ENCODE measurements around the gene FNIP1. TPM values are rescaled to one million over a fixed set of nuclear protein-coding genes. Genes with fewer than 3 reads are reported as not detected.
"Not testable (repeated sequence)": the region's sequence is repeated elsewhere in the genome, so short reads cannot be mapped to it uniquely, and the experiment has no call there.

The FNIP1 gene
- total RNA-seq, 1 donor from 2014 or later: 40.6 TPM

- Mint-ChIP-seq H3K36me3 (ENCODE audit: low read depth) (peaks cover 13% of the 10 kb centered on the region), H3K9me3 (ENCODE audit: low read depth) (peaks cover 3% of the 10 kb centered on the region), H3K4me3 (ENCODE audit: unreplicated experiment) (no peak overlapping the region), H3K27ac (ENCODE audit: unreplicated experiment) (no peak overlapping the region), H3K4me1 (ENCODE audit: low read depth) (peaks cover 6% of the 10 kb centered on the region), H3K27me3 (ENCODE audit: low read depth) (no peaks in the 10 kb centered on the region)
- DNase-seq (ENCODE audit: low spot score): no peak
- no peak for TF ChIP-seq CTCF (IDR thresholded peaks at IDR 0.05)
Observed at GRCh38 chr5:131684595-131684994, 112.2 kb downstream of the FNIP1 start.

GRCh38 chr5:131684051-131684450, 112.8 kb downstream of the FNIP1 start:
- no peak for TF ChIP-seq CTCF (IDR thresholded peaks at IDR 0.05)
- peaks cover 6% of the 10 kb centered on the region for H3K4me1 Mint-ChIP-seq (ENCODE audit: low read depth)
- no peak overlapping the region for H3K4me3 Mint-ChIP-seq (ENCODE audit: unreplicated experiment)
- no peak for DNase-seq (ENCODE audit: low spot score)
- H3K27me3 Mint-ChIP-seq (ENCODE audit: low read depth): no peaks in the 10 kb centered on the region
- H3K27ac Mint-ChIP-seq (ENCODE audit: unreplicated experiment): no peak overlapping the region
- H3K9me3 Mint-ChIP-seq (ENCODE audit: low read depth): no peaks in the 10 kb centered on the region
- H3K36me3 Mint-ChIP-seq (ENCODE audit: low read depth): peaks cover 10% of the 10 kb centered on the region

DNA sequence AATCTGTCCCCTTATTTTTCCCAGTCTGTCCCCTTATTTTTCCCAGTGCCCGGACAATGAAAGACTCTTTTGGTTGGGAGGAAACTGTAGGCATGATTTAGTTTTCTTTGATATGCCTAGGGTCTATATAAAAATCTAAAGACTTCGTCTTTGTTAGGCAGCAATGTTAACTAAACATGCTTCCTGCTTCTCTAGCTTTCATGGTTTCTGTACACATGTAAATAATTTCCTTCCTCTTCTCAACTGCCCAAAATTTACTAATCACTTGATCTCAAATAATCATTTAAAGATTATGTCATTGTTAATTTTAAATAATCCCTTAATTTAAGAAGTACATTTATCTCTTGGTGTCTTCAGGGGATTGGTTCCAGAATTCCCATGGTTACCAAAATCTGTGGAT, 114.0 kb downstream of the FNIP1 start:
- peaks cover 6% of the 10 kb centered on the region for H3K4me1 Mint-ChIP-seq (ENCODE audit: low read depth)
- H3K4me3 Mint-ChIP-seq (ENCODE audit: unreplicated experiment): no peak overlapping the region
- TF ChIP-seq CTCF (IDR thresholded peaks at IDR 0.05): no peak
- no peaks in the 10 kb centered on the region for H3K27me3 Mint-ChIP-seq (ENCODE audit: low read depth)
- H3K9me3 Mint-ChIP-seq (ENCODE audit: low read depth): no peaks in the 10 kb centered on the region
- H3K36me3 Mint-ChIP-seq (ENCODE audit: low read depth): peaks cover 11% of the 10 kb centered on the region
- DNase-seq (ENCODE audit: low spot score): no peak
- H3K27ac Mint-ChIP-seq (ENCODE audit: unreplicated experiment): no peak overlapping the region

- Mint-ChIP-seq H3K9me3 (ENCODE audit: low read depth) (no peaks in the 10 kb centered on the region), H3K4me3 (ENCODE audit: unreplicated experiment) (no peak overlapping the region), H3K27me3 (ENCODE audit: low read depth) (no peaks in the 10 kb centered on the region), H3K36me3 (ENCODE audit: low read depth) (peaks cover 15% of the 10 kb centered on the region), H3K27ac (ENCODE audit: unreplicated experiment) (no peak overlapping the region), H3K4me1 (ENCODE audit: low read depth) (peaks cover 3% of the 10 kb centered on the region)
- no peak for DNase-seq (ENCODE audit: low spot score)
- no peak for TF ChIP-seq CTCF (IDR thresholded peaks at IDR 0.05)
Observed at GRCh38 chr5:131682175-131682574, 114.6 kb downstream of the FNIP1 start.

DNA sequence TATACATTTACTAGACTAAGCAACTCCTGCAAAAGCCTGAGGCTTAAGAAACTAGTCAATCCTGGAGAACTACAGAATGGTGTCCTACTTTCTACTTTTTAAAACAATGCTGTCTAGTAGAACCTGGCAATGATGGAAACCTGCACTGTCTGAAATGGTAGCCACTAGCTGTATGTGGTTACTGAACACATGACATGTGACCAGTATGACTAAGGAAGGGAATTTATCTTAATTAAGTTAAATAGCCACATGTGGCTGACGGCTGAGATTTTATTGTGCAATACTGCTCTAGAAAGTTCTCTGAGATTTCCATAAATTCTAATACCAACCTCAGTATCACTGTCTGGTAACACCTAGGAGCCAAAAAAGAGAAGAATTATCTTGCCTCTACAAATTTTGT, 116.9 kb downstream of the FNIP1 start:
- H3K36me3 Mint-ChIP-seq (ENCODE audit: low read depth): peaks cover 28% of the 10 kb centered on the region
- no peak overlapping the region for H3K4me3 Mint-ChIP-seq (ENCODE audit: unreplicated experiment)

GRCh38 chr5:131678273-131678672, 118.5 kb downstream of the FNIP1 start:
- not testable (repeated sequence) for H3K9me3 Mint-ChIP-seq (ENCODE audit: low read depth); H3K4me1 Mint-ChIP-seq (ENCODE audit: low read depth); H3K27me3 Mint-ChIP-seq (ENCODE audit: low read depth); DNase-seq (ENCODE audit: low spot score); H3K4me3 Mint-ChIP-seq (ENCODE audit: unreplicated experiment); H3K27ac Mint-ChIP-seq (ENCODE audit: unreplicated experiment)
- peaks cover 30% of the 10 kb centered on the region for H3K36me3 Mint-ChIP-seq (ENCODE audit: low read depth)

More for the DNA sequence above, 116.9 kb downstream of the FNIP1 start:
- no peak for TF ChIP-seq CTCF (IDR thresholded peaks at IDR 0.05)
- Mint-ChIP-seq H3K27me3 (ENCODE audit: low read depth) (no peaks in the 10 kb centered on the region), H3K9me3 (ENCODE audit: low read depth) (no peaks in the 10 kb centered on the region), H3K27ac (ENCODE audit: unreplicated experiment) (no peak overlapping the region), H3K4me1 (ENCODE audit: low read depth) (peaks cover 3% of the 10 kb centered on the region)
- DNase-seq (ENCODE audit: low spot score): no peak

Data from chondrocyte (in vitro differentiated cells).